DMS 273 (cell line): ENCODE data around the gene GANAB.
"Not testable (repeated sequence)": the region's sequence is repeated elsewhere in the genome, so short reads cannot be mapped to it uniquely, and the experiment has no call there.

ENCODE experiments used
- DNase-seq: peaks from one replicate; lab custom pipeline; 2025; ENCODE audit not compliant: unreplicated experiment; lab: John Stamatoyannopoulos, UW

GANAB gene

DNA sequence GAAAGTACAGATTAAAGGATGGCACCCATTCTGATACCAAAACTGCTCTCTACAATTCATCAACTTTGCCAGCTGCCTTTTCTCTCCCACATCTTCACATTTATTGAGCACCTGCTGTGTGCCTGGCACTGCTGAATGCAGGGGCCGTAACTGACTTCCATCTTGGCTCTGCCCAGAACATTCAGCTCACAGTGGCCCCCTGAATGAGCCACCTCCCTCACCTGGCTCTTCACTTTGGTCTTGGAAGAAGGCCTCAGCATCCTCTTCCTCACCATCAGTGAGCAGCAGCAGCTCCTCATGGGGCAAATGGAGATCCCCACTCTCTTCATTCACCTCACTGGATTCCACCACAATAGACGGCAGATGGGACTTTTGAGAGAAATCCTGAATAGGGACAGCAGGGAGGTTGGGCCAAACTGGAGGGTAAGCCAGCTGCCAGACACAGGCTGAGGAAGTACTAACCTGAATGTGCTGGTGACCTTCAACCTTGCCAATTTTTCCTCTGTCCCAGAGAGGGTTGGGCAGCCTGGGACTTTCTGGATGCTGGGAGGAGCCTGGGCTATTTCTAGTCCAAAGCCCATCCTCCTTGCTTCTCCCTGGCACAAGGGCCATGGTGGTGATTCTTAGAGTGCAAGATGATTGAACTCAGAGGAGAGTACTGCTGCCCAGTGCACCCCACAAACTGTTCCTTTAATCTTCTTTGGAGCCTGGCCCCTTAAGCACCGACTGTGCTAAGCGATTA lies 23.2 kb upstream of the GANAB start:
- DNase-seq: peak; percentile 88

DNA sequence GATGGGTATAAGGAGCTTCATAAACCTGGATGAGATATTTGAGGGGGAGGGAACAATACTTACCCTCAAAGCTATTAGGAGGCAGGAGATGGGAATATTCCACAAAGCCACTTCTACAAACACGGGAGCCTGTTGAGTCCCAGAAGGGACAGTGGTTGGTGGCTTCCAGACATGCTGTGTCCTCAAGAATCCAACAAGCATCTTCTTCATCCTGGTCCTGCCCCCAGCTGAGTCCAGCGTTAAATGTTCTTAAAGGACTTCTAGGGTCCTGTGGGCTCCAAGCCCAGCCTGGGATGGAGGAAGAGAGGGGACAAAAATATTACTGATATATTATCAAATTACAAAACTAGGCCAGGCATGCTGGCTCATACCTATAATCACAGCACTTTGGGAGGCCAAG lies 21.0 kb upstream of the GANAB start:
- no peak for DNase-seq

GRCh38 chr11:62666259-62666926 lies 20.0 kb upstream of the GANAB start:
- no peak for DNase-seq

- DNase-seq: peak; percentile 62
Measured at GRCh38 chr11:62665599-62666258, 19.3 kb upstream of the GANAB start.

DNA sequence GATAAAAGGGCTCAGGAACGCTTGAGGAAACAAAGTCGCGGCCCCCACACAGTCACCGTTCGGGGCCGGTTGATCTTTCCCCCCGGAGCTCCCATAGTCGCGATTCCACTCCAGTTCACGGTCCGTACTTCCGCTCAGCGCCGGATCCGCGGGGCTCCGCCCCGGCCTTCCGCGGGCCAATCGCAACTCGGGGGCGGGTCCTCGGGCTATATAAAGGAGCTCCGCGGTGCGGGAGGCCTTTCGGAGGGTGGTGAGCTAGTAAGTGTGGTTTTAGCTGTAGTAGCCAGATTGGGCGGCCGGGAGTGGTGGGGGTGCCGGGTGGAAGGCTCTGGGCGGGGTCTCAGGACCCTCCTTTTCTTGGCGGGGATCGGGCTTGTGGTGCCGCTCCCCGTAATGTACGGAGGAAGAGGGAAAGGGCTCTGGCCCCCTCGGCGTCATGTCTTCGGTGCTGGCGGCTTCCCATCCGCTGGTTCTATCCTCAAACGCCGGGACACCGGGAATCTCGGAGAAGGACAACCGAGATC lies 18.7 kb upstream of the GANAB start, which contains the start of the genes C11orf98 and CSKMT:
Gene C11orf98 (minus strand): TSS at position 136 of the 524 bp plus-strand sequence. CDS start 41 bp downstream, at position 95.
Gene CSKMT (plus strand): TSS at position 238 of the 524 bp plus-strand sequence. CDS start 568 bp downstream, outside the sequence.
- DNase-seq: peak; percentile 95

GRCh38 chr11:62664405-62665074 lies 18.1 kb upstream of the GANAB start:
- DNase-seq: peak; percentile 80

GRCh38 chr11:62656796-62657429 lies 10.5 kb upstream of the GANAB start:
- no peak for DNase-seq

DNA sequence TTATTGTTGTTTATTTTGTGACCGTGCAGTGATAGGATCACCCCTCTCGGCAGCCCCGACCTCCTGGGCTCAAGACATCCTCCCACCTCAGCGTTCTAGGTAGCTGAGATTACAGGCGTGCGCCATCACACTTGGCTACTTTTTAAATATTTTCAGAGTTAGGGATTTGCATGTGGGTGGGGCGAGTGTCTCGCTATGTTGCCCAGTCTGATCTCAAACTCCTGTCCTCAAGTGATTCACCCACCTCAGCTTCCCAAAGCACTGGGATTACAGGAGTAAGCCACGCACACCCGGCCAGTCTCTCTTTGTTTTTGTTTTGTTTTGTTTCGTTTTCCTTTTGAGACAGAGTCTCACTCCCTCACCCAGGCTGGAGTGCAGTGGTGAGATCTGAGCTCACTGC lies 7.9 kb upstream of the GANAB start:
- DNase-seq: no peak

DNA sequence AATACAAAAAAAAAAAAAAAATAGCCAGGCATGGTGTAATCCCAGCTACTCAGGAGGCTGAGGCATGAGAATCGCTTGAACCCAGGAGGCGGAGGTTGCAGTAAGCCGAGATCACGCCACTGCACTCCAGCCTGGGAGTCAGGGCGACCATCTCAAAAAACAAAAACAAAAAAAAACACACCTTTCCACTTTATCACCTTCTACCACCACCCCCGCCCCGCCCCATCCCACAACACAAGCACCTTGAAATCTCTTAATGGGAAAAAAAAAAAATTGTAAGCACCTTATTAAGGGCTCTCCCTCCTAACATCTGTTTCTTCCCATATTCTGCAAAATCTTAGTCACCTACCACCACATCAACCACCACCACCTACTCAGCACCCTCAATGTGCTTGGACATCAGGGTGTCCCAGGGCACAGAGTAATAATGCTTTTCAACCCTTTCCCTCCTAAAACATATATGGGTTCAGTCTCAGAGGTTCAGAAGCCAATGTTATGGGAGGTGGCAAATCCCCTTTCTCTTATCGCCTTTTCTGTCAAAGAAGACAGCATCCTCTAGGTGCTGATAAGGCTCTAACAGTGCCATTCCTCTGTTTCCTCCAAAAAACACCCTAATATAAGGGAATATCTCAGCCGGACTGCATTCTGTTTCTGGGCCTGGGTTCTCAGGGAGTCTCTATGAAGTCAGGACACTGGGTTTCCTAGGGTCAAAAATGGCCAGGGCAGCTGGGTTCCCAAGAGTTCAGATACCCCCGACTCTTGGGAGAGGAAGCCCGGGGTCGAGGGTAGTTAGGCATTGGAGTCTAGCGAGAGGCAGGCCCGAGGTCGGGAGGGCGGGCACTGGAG lies 6.0 kb upstream of the GANAB start:
- no peak for DNase-seq

DNA sequence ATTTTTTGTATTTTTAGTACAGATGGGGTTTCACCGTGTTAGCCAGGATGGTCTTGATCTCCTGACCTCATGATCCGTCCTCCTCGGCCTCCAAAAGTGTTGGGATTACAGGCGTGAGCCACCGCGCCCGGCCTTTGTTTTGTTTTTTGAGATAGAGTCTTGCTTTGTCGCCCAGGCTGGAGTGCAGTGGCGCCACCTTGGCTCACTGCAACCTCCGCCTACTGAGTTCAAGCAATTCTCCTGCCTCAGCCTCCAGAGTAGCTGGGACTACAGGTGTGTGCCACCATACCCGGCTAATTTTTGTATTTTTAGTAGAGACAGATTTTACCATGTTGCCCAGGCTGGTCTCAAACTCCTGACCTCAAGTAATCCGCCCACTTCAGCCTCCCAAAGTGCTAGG lies 3.9 kb upstream of the GANAB start:
- not testable (repeated sequence) for DNase-seq

DNA sequence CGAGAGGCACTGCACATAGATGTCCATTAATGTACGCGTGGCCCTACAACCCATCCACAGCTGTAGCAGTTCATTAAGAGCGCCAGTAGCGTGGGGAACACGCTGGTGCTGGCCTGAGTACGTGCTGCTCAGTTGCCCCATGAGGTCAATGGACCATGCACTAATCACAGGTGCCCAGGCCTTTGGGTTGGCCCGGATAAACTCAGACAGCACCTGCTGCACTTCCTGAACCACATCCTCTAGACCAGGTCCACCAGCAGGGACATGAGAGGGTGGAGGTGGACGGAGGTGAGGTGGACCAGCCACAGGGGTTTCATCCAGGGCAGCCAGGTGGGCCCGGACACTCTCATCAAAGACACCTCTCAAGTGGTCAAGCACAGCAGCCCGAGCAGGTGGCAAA lies 3.1 kb upstream of the GANAB start:
- DNase-seq: no peak

DNA sequence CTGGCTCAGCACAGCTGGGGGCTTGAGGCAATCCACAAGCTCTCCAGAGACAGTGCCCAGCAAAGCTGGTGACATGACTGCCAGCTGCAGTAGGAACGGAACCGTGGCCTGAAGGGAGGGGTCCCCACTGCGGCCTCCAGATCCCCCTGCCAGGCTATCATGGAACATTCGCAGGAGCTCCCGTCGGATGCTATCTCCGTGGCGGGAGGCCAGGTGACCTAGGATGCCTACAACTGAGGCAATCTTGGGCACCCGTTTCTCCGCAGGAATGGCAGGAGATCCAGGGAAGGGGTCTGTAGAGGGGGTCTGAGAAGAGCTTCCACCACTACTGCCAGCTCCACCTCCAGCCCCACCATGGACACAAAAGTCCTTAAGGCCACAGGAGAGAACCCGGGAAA lies 2.6 kb upstream of the GANAB start:
- no peak for DNase-seq

DNA sequence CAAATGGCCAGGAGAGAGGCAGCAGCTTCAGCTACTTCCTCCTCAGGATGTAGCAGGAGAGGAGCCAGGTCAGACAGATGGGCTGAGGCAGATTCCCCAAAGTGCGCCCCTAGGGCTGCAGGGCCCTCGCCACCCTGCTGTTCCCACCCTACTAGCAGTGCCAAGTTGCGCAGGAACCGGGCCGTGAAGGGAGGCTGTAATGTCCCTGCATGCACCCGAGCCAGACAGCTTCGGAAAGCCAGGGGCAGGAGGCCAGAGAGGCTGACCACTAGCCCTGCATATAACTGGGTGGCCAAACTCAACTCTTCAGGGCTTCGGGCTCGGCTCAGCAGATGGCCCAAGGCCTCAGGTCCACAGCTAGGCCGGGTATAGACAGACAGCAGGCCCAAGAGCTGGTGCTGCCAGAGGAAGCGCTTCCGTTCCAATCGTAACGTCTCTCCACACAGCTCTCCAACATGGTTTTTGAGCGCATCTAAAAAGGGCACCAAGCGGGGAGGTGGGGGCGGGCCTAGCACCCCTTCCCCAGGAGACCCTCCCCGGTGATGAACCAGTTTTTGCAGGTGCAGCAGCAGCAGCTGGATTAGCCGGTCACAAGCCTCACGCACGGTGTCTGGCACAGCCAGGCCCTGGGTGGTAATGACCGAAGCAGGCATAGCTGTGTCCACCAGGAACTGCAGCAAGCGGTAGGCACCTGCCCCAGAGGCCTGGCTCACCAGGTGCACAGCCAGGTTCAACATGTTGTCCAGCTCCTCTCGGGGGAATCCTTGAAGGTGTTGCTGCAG lies 2.0 kb upstream of the GANAB start:
- DNase-seq: peak; percentile 11

GRCh38 chr11:62647609-62648005 lies 1.2 kb upstream of the GANAB start:
- DNase-seq: no peak

- DNase-seq: no peak
Measured at GRCh38 chr11:62646825-62647608, 604 bp upstream of the GANAB start.

DNA sequence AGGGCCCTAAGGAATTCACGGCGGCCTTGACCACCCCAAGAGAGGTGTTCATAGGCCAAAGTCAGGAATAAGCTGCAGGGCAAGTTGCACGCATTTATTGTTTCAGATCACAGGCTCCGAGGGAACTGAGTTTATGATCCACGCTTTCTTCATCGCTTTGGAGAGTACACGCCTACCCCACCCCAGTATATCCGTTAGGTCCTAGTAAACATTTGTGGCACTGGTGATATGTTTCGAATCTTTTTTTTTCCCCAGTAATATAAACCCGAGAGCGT lies 805 bp downstream of the GANAB start:
- DNase-seq: no peak

DNA sequence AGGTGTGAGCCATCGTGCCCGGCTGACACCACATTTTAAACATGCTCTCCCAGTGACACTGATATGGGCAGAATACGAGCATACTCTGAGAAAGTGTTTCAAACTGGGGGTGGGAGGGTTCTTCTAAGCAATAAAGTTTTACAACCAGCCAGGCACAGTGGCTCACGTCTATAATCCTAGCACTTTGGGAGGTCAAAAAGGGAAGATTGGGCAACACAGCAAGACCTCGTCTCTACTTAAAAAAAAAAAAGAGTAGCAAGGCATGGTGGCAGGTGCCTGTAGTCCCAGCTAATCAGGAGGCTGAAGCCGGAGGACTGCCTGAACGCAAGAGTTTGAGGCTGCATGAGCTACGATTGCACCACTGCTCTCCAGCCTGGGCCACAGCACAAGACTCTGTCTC lies 2.2 kb downstream of the GANAB start:
- no peak for DNase-seq

DNA sequence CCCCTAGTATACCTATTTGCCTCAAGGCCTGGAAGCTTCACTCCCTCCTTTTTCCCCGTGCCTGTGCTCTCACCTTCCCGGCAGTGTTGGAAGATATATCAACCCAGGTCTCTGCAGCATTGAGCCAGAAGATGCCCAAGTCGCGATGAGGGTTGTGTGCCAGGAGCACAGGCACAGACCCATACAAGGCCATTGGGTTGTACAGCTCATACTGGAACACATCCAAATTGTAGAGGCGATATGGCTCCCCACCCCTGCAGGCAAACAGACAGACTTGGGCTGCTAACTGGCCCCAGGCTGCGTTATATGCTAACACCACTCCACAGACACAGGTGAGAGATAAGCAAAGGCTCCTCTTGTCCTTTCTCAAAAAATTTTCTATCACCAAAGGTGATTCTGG lies 13.9 kb downstream of the GANAB start:
- no peak for DNase-seq
